CD4-positive, alpha-beta T cell treated with Interferon gamma for 1 hour (primary cell): ENCODE results near the gene ZNF223.

ENCODE experiments used
- DNase-seq: peaks from one replicate; pipeline ENCODE4 v3.0.0-alpha.2; 2020

Gene ZNF223

GRCh38 chr19:44072543-44073401, 20.9 kb downstream of the ZNF223 start:
- no peak for DNase-seq

GRCh38 chr19:44076325-44076724, 24.5 kb downstream of the ZNF223 start:
- DNase-seq: no peak

- DNase-seq: no peak
These were observed 40.3 kb downstream of the ZNF223 start for GRCh38 chr19:44092108-44092507.

- peak; percentile 84 for DNase-seq
These were observed 42.3 kb downstream of the ZNF223 start, which contains the start of gene ZNF224 for GRCh38 chr19:44093931-44094765. TSS of gene ZNF224 (plus strand) at chr19:44094361. CDS start at chr19:44097874, 3,513 bp downstream.

GRCh38 chr19:44107751-44108150, 55.9 kb downstream of the ZNF223 start:
- no peak for DNase-seq

GRCh38 chr19:44109458-44109857, 57.6 kb downstream of the ZNF223 start:
- no peak for DNase-seq

- DNase-seq: no peak
These were observed 60.2 kb downstream of the ZNF223 start for GRCh38 chr19:44111910-44112463.

GRCh38 chr19:44112802-44113137, 60.9 kb downstream of the ZNF223 start:
- DNase-seq: no peak

GRCh38 chr19:44113138-44113783, 61.4 kb downstream of the ZNF223 start, which contains the start of gene ZNF225:
TSS of gene ZNF225 (plus strand) at chr19:44113399. CDS start at chr19:44115828, 2,429 bp downstream.
- peak; percentile 92 for DNase-seq

- no peak for DNase-seq
These were observed 62.1 kb downstream of the ZNF223 start for GRCh38 chr19:44113784-44114390.
